ENCODE measurements around the gene CAMSAP2.

CAMSAP2 gene

GRCh38 chr1:200889571-200889970 is 150.9 kb downstream of the CAMSAP2 start:
- Histone ChIP-seq H3K36me3 (ENCODE audit: insufficient read depth, low read length) (no peaks in the 10 kb centered on the region), H3K9me2 (replicated peaks; ENCODE audit: low read depth, low read length) (no peaks in the 10 kb centered on the region), H3K27me3 (ENCODE audit: insufficient read depth, low read length, poor library complexity, severe bottlenecking) (no peaks in the 10 kb centered on the region), H3K79me2 (ENCODE audit: insufficient read depth, low read length) (peaks cover 19% of the 10 kb centered on the region), H3F3A (ENCODE audit: low read depth) (peaks cover 18% of the 10 kb centered on the region), H3K4me3 (ENCODE audit: low read length, poor library complexity, severe bottlenecking) (no peak overlapping the region), H3K9me3 (ENCODE audit: insufficient read depth, low read depth, low read length) (no peaks in the 10 kb centered on the region), H2AFZ (ENCODE audit: low read length) (no peak overlapping the region), H3K4me1 (ENCODE audit: insufficient read depth, low read length, poor library complexity, severe bottlenecking) (peaks cover 69% of the 10 kb centered on the region), H4K20me1 (ENCODE audit: insufficient read depth, low read length, poor library complexity, severe bottlenecking) (no peaks in the 10 kb centered on the region), H3K4me2 (ENCODE audit: low read depth, low read length, poor library complexity, severe bottlenecking) (peak overlapping the region; percentile 95), H3K9ac (ENCODE audit: low read depth, low read length, poor library complexity, severe bottlenecking) (peak overlapping the region; percentile 94)
- no peak for TF ChIP-seq EZH2phosphoT487 (IDR thresholded peaks at IDR 0.05; ENCODE audit: borderline replicate concordance)
- no peak for TF ChIP-seq CTCF (conservative IDR thresholded peaks at IDR 0.05; ENCODE audit: low read length)

GRCh38 chr1:200890027-200890426 is 151.3 kb downstream of the CAMSAP2 start:
- H3K9ac ChIP-seq (ENCODE audit: low read depth, low read length, poor library complexity, severe bottlenecking) = peak overlapping the region; percentile 94
- H3K79me2 ChIP-seq (ENCODE audit: insufficient read depth, low read length) = peaks cover 14% of the 10 kb centered on the region

GRCh38 chr1:200890818-200891773 is 152.4 kb downstream of the CAMSAP2 start:
- Histone ChIP-seq H3K9ac (ENCODE audit: low read depth, low read length, poor library complexity, severe bottlenecking) (no peak overlapping the region), H3K4me3 (ENCODE audit: low read length, poor library complexity, severe bottlenecking) (no peak overlapping the region), H2AFZ (ENCODE audit: low read length) (no peak overlapping the region)

More at GRCh38 chr1:200890027-200890426, 151.3 kb downstream of the CAMSAP2 start:
- TF ChIP-seq EZH2phosphoT487 (IDR thresholded peaks at IDR 0.05; ENCODE audit: borderline replicate concordance) (no peak), CTCF (conservative IDR thresholded peaks at IDR 0.05; ENCODE audit: low read length) (no peak)
- Histone ChIP-seq H3K9me3 (ENCODE audit: insufficient read depth, low read depth, low read length) (no peaks in the 10 kb centered on the region), H3K27me3 (ENCODE audit: insufficient read depth, low read length, poor library complexity, severe bottlenecking) (no peaks in the 10 kb centered on the region), H2AFZ (ENCODE audit: low read length) (no peak overlapping the region), H3K4me3 (ENCODE audit: low read length, poor library complexity, severe bottlenecking) (no peak overlapping the region), H3K4me2 (ENCODE audit: low read depth, low read length, poor library complexity, severe bottlenecking) (no peak overlapping the region), H3K4me1 (ENCODE audit: insufficient read depth, low read length, poor library complexity, severe bottlenecking) (peaks cover 66% of the 10 kb centered on the region), H3F3A (ENCODE audit: low read depth) (peaks cover 18% of the 10 kb centered on the region), H4K20me1 (ENCODE audit: insufficient read depth, low read length, poor library complexity, severe bottlenecking) (no peaks in the 10 kb centered on the region), H3K36me3 (ENCODE audit: insufficient read depth, low read length) (no peaks in the 10 kb centered on the region), H3K9me2 (replicated peaks; ENCODE audit: low read depth, low read length) (no peaks in the 10 kb centered on the region)

More at GRCh38 chr1:200890818-200891773, 152.4 kb downstream of the CAMSAP2 start:
- Histone ChIP-seq H3K4me2 (ENCODE audit: low read depth, low read length, poor library complexity, severe bottlenecking) (no peak overlapping the region), H3K79me2 (ENCODE audit: insufficient read depth, low read length) (peaks cover 14% of the 10 kb centered on the region), H3K4me1 (ENCODE audit: insufficient read depth, low read length, poor library complexity, severe bottlenecking) (peaks cover 67% of the 10 kb centered on the region), H3K36me3 (ENCODE audit: insufficient read depth, low read length) (no peaks in the 10 kb centered on the region), H3K27me3 (ENCODE audit: insufficient read depth, low read length, poor library complexity, severe bottlenecking) (no peaks in the 10 kb centered on the region), H3K9me2 (replicated peaks; ENCODE audit: low read depth, low read length) (no peaks in the 10 kb centered on the region), H4K20me1 (ENCODE audit: insufficient read depth, low read length, poor library complexity, severe bottlenecking) (no peaks in the 10 kb centered on the region), H3K9me3 (ENCODE audit: insufficient read depth, low read depth, low read length) (no peaks in the 10 kb centered on the region), H3F3A (ENCODE audit: low read depth) (peaks cover 10% of the 10 kb centered on the region)
- no peak for TF ChIP-seq EZH2phosphoT487 (IDR thresholded peaks at IDR 0.05; ENCODE audit: borderline replicate concordance)
- TF ChIP-seq CTCF (conservative IDR thresholded peaks at IDR 0.05; ENCODE audit: low read length) = no peak

Measured in Loucy (cell line).